Stimulated activated CD4-positive, alpha-beta T cell treated with anti-CD3 and anti-CD28 coated beads, Interleukin-15, amount 100 ng/mL, for 24 hours (primary cell): Measurements from ENCODE around the gene OR2T34.
"Not testable (repeated sequence)": the region's sequence is repeated elsewhere in the genome, so short reads cannot be mapped to it uniquely, and the experiment has no call there.

Experiments used
- DNase-seq: peaks from one replicate; pipeline ENCODE4 v3.0.0-alpha.2; 2020

OR2T34 gene, protein sequence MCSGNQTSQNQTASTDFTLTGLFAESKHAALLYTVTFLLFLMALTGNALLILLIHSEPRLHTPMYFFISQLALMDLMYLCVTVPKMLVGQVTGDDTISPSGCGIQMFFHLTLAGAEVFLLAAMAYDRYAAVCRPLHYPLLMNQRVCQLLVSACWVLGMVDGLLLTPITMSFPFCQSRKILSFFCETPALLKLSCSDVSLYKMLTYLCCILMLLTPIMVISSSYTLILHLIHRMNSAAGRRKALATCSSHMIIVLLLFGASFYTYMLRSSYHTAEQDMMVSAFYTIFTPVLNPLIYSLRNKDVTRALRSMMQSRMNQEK

GRCh38 chr1:248574657-248575056 lies at the start of gene OR2T34:
Gene OR2T34 (minus strand): TSS chr1:248574757. CDS start chr1:248574757, 0 bp downstream.
- not testable (repeated sequence) for DNase-seq

- no peak for DNase-seq
These were observed 48.0 kb upstream of the OR2T34 start for GRCh38 chr1:248622570-248623001.

- no peak for DNase-seq
These were observed 47.2 kb upstream of the OR2T34 start for GRCh38 chr1:248621770-248622169.

GRCh38 chr1:248618878-248619277 lies 44.3 kb upstream of the OR2T34 start:
- DNase-seq = peak; percentile 75

DNA sequence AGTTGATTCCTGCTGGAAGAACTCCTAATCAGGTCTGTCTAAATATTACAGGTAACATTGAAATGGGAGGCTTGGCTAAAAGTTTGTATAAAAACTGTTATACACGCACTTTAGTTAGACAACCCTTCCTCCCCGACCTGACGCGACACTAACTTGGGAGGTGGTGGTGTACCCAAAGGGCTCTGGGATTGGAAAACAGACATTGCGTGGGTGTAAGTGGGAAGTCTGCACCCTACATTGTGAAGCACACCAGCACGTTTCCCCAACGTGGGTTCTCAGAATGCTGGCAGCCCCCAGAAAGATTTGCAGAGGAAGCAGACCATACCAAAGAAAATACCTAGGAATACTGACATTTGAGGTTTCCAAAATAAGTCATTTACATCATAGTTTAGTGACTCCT lies 43.6 kb upstream of the OR2T34 start:
- no peak for DNase-seq

DNA sequence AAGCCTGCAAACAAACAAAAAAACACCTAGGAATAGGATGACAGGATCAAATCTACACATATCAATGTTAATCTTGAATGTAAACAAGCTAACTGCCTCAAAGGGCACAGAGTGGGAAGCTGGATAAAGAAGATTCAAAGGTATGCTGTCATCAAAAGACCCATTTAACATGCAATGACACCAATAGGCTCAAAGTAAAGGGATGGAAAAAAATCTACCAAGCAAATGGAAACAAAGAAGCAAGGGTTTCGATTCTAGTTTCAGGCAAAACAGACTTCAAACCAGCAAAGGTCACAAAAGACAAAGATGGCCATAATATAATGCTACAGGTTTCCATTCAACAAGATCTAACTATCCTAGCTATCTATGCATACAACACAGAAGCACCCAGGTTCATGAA lies 39.2 kb upstream of the OR2T34 start:
- no peak for DNase-seq

- DNase-seq = peak; percentile 38
These were observed 37.4 kb upstream of the OR2T34 start for GRCh38 chr1:248611883-248612414.

- no peak for DNase-seq
These were observed 35.7 kb upstream of the OR2T34 start for GRCh38 chr1:248610301-248610700.

DNA sequence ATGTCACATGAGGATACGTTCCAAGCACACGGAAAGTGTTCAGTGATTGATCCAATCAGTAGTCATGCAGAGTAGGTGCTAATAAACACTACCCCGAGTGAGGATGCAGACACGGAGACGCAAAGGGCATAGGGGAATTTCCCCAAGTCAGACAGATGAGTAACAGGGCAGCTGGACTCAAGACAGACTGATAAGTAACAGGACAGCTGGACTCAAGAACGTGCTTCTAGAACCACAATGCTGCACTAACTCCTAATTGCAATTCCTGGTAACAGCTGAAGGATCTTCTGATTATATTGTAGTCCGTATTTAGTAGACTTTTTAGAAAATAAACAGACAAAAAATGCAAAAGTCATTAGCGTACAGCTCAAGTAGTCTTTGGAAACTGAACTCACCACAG lies 24.8 kb upstream of the OR2T34 start:
- no peak for DNase-seq

DNA sequence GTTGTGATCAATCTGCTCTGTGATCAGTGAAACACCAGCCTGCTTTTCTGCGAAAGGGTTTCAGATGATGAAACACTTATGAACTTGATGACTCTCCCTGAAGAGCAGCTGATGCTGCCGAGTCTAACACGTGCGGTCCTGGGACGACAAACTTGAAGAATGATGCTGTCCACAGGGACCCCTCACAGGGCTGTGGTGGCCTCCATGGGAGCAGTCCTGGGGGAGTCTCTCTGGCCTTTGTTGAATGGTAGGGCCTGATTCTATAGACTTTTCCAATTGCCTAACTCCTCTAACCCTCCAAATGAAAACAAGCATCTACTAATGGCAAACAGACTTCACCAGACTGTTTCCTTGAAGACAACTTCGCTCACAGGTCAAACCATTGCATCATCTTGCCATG lies 23.0 kb upstream of the OR2T34 start, which contains the start of gene OR2T10:
TSS of gene OR2T10 (minus strand) at position 112 of the 400 bp plus-strand sequence. CDS start 3,932 bp downstream, outside the sequence.
- no peak for DNase-seq

DNA sequence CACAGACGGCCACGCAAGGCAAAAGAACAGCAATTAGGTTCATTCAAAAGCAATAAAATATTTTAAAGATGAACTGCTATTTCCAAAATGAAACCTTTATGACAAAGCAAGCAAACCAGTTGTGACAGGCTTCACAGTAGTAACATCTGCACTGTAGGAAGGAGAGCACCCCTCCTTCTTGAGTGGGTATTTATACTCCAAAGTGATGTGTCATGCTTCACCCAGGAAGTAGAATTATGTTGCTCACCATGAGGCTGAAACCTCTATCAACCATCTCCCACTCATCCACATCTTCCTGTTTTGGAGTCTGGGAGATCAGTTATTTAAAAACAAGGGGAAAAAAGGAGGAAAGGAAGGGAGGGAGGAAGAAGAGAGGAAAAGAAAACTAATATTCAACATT lies 22.1 kb upstream of the OR2T34 start:
- no peak for DNase-seq

DNA sequence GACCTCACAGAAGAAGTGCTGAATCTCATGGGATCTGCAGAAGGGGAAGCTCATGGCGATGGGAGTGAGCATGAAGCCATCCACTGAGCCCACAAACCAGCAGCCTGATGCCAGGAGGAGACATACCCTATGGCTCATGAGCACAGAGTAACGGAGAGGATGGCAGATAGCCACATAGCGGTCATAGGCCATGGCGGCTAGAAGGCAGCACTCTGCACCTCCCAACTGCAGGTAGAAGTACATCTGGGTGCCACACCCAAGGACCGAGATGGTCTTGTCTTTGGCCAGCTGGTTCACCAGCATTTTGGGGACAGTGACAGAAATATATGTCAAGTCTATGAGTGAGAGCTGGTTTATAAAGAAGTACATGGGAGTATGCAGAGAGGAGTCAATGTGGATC lies 18.7 kb upstream of the OR2T34 start:
- DNase-seq = no peak

- no peak for DNase-seq
These were observed 18.1 kb upstream of the OR2T34 start for GRCh38 chr1:248592655-248593054.

GRCh38 chr1:248590055-248590454 lies 15.5 kb upstream of the OR2T34 start:
- DNase-seq = no peak

DNA sequence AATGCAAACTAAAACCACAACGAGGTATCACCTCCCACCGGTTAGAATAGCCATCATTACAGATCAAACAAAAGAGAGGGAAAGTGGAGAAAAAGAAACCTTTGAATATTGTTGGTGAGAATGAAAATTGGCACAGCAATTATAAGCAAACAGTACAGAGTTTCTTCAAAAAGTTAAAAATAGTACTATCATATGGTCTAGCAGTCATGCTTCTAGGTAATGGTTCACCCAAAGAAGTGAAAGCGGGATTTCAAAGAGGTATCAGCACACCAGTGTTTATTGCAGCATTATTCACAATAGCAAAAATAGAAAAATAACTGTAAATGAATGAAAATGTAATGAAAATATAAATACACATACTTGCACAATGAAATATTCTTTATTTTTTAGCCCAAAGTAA lies 14.8 kb upstream of the OR2T34 start:
- no peak for DNase-seq

DNA sequence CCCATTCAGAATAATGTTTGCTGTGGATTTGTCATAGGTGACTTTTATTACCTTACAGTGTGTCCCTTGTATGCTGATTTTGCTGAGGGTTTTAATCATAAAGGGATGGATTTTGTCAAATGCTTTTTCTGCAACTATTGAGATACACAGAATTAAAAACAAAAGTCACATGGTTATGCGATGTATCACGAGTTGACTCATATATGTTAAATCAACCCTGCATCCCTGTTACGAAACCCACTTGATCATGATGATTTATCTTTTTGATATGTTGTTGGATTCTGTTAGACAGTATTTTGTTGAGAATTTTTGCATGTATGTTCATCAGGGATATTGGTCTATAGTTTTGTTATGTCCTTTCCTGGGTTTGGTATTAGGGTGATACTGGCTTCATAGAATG lies 10.7 kb upstream of the OR2T34 start:
- no peak for DNase-seq

DNA sequence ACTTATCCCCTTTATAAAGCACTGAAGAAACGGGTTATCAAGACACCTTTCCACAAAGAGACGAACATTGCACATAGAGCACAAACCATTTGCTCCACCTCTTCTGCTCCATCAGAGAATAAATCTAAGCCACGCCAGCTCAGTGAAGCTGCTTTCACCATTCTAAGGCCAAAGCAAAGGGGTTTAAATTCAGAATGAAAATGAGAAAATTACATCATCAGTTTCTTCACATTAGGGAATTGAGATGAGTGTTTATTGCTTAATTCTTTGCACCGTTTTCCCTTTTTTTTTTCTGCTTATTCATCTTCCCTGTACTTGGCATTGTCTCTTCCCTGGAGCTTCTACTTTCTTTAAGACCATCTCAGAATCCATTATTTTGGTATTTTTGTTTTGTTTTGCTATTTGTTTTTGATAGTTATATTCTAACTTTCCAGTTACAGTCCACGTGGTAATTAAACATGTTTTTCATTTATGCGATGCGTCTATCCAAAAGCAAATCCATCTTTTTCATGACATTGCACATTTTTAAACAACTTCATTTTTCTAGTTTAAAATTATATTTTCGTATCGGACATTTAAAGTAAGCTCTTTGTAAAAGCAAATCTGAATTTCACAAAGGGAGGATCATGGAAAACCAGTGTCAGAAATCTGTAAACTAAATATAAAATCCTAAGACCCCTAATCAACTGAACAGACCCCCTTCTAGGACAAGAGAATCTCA lies 1.9 kb upstream of the OR2T34 start:
- DNase-seq = no peak

DNA sequence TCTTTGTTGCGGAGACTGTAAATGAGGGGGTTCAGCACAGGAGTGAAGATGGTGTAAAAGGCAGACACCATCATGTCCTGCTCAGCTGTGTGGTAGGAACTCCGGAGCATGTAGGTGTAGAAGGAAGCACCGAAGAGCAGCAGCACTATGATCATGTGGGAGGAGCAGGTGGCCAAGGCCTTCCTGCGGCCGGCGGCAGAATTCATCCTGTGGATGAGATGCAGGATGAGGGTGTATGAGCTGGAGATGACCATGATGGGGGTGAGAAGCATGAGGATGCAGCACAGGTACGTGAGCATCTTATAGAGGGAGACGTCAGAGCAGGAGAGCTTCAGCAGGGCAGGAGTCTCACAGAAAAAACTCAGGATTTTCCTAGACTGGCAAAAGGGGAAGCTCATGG lies 701 bp downstream of the OR2T34 start:
- DNase-seq = not testable (repeated sequence)

DNA sequence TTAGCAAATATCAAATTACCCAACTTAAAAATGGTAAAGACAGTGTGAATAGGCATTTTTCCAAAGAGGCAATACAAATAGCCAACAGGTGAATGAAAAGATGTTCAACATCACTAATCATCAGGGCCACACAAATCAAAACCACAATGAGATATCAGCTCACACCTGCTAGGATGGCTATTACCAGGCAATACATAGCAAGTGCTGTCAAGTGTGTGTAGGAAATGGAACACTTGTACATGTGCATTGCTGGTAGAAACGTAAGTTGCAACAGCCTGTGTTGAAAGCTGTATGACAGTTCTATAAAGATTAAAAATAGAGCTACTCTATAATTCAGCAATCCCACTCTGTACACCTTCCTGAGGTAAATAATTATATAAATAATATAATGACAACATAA lies 2.5 kb downstream of the OR2T34 start:
- DNase-seq = not testable (repeated sequence)

- not testable (repeated sequence) for DNase-seq
These were observed 3.7 kb downstream of the OR2T34 start for GRCh38 chr1:248570811-248571210.

DNA sequence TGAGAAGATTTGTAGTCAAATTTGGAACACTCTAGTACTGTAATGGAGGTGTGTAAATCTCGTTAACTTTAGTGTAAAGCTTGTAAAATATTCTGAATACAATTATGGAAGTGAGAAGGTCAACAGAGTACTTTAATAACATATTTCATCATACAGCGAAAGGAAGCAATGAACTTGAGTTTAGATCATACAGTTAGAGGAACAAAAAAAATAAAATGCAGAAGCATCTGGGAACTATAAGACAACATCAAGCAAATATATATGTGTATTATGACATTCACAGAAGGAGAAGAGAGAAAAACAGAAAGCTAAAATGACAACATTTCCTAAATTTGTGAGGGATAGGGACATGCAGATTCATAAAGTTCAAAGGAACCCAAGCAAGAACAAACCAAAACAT lies 5.5 kb downstream of the OR2T34 start:
- not testable (repeated sequence) for DNase-seq

GRCh38 chr1:248565530-248566373 lies 8.8 kb downstream of the OR2T34 start:
- not testable (repeated sequence) for DNase-seq

DNA sequence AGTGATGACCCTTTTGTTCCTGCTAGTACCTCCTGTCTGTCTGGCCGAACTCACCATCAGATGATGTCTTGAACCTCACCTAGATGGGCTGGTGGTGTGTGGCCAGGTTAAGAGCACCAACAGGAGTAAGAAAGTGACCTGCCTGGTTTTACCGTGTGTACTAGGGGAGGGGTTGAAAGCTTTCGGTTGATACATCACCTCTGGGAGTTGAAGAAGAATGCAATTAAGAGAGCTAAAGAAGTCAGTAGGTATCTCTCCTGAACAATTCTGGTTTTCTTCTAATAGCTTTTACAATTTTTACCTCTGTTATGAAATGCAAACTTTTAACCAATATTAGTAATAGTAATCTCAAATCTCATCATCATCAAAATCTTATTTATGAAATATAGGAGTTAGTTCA lies 11.9 kb downstream of the OR2T34 start, which contains the start of gene OR2T29:
TSS of gene OR2T29 (minus strand) at position 101 of the 400 bp plus-strand sequence. CDS start 3,281 bp downstream, outside the sequence.
- DNase-seq = not testable (repeated sequence)
